ENCODE data around the gene DEFB123.

Gene DEFB123

GRCh38 chr20:31489152-31489551, 48.7 kb downstream of the DEFB123 start:
- no peak for DNase-seq (ENCODE audit: low read depth)
- TF ChIP-seq, protein P1, sequence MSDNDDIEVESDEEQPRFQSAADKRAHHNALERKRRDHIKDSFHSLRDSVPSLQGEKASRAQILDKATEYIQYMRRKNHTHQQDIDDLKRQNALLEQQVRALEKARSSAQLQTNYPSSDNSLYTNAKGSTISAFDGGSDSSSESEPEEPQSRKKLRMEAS (IDR thresholded peaks at IDR 0.05; ENCODE audit: low read depth, low read length) = no peak
- TF ChIP-seq POLR2A (IDR thresholded peaks at IDR 0.05; ENCODE audit: extremely low read depth, insufficient read length) (no peak), MYC (IDR thresholded peaks at IDR 0.05; ENCODE audit: low read depth, low read length) (no peak), CTCF (IDR thresholded peaks at IDR 0.05; ENCODE audit: low read depth, low read length) (no peak)
- H3K4me3 ChIP-seq (ENCODE audit: low read depth, low read length) = no peak overlapping the region

GRCh38 chr20:31490752-31491151, 50.3 kb downstream of the DEFB123 start:
- no peak for DNase-seq (ENCODE audit: low read depth)
- no peak for TF ChIP-seq POLR2A (IDR thresholded peaks at IDR 0.05; ENCODE audit: extremely low read depth, insufficient read length)
- TF ChIP-seq, protein P1 (IDR thresholded peaks at IDR 0.05; ENCODE audit: low read depth, low read length) = no peak
- no peak for TF ChIP-seq CTCF (IDR thresholded peaks at IDR 0.05; ENCODE audit: low read depth, low read length)

GRCh38 chr20:31494131-31494530, 53.7 kb downstream of the DEFB123 start:
- peak; percentile 44 for DNase-seq (ENCODE audit: low read depth)
- no peak overlapping the region for H3K4me3 ChIP-seq (ENCODE audit: low read depth, low read length)
- TF ChIP-seq MYC (IDR thresholded peaks at IDR 0.05; ENCODE audit: low read depth, low read length) = no peak
- TF ChIP-seq, protein P1 (IDR thresholded peaks at IDR 0.05; ENCODE audit: low read depth, low read length) = no peak
- no peak for TF ChIP-seq POLR2A (IDR thresholded peaks at IDR 0.05; ENCODE audit: extremely low read depth, insufficient read length)
- TF ChIP-seq CTCF (IDR thresholded peaks at IDR 0.05; ENCODE audit: low read depth, low read length) = peak; percentile 40

More at GRCh38 chr20:31490752-31491151, 50.3 kb downstream of the DEFB123 start:
- H3K4me3 ChIP-seq (ENCODE audit: low read depth, low read length) = no peak overlapping the region

DNA sequence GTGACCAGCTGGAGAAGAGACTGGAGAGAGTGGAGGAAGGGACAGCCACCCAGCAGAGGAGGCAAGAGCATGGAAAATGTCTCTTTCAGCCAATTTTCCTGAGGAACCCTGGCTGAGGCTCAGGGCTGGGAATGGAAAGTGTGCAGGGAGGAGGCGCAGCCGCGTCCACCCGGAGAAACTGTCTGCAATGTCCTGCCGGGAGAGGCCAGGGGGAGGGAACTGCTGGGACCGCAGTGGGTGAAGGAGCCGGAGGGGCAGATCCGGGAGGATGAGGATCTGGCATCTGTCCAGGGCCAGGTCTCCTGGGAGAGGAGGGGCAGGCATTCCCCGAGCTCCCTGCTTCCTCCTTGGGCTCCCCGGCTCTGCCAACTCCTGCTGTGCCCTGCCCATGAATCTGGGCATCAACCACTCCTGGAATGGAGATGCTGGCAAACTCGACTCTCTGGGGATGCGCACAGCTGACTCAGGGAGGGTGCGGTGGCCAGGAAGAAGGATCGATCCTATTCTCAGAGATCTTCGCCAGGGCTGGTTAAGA, 56.4 kb downstream of the DEFB123 start:
- TF ChIP-seq POLR2A (IDR thresholded peaks at IDR 0.05; ENCODE audit: extremely low read depth, insufficient read length) (no peak), MYC (IDR thresholded peaks at IDR 0.05; ENCODE audit: low read depth, low read length) (no peak), CTCF (IDR thresholded peaks at IDR 0.05; ENCODE audit: low read depth, low read length) (no peak)
- TF ChIP-seq, protein P1 (IDR thresholded peaks at IDR 0.05; ENCODE audit: low read depth, low read length) = no peak
- no peak for DNase-seq (ENCODE audit: low read depth)
- no peak overlapping the region for H3K4me3 ChIP-seq (ENCODE audit: low read depth, low read length)

- DNase-seq (ENCODE audit: low read depth) = no peak
- TF ChIP-seq CTCF (IDR thresholded peaks at IDR 0.05; ENCODE audit: low read depth, low read length) (no peak), POLR2A (IDR thresholded peaks at IDR 0.05; ENCODE audit: extremely low read depth, insufficient read length) (no peak), MYC (IDR thresholded peaks at IDR 0.05; ENCODE audit: low read depth, low read length) (no peak)
- TF ChIP-seq, protein P1 (IDR thresholded peaks at IDR 0.05; ENCODE audit: low read depth, low read length) = no peak
- no peak overlapping the region for H3K4me3 ChIP-seq (ENCODE audit: low read depth, low read length)
Observed at GRCh38 chr20:31497838-31498540, 57.6 kb downstream of the DEFB123 start.

Data from NB4 (cell line).